ENCODE measurements around the gene GNAS-AS1.

The GNAS-AS1 gene

GRCh38 chr20:58863044-58863790 lies 12.5 kb upstream of the GNAS-AS1 start:
- FAIRE-seq = peak; percentile 40
- no peak for DNase-seq (ENCODE audit: low spot score)

DNA sequence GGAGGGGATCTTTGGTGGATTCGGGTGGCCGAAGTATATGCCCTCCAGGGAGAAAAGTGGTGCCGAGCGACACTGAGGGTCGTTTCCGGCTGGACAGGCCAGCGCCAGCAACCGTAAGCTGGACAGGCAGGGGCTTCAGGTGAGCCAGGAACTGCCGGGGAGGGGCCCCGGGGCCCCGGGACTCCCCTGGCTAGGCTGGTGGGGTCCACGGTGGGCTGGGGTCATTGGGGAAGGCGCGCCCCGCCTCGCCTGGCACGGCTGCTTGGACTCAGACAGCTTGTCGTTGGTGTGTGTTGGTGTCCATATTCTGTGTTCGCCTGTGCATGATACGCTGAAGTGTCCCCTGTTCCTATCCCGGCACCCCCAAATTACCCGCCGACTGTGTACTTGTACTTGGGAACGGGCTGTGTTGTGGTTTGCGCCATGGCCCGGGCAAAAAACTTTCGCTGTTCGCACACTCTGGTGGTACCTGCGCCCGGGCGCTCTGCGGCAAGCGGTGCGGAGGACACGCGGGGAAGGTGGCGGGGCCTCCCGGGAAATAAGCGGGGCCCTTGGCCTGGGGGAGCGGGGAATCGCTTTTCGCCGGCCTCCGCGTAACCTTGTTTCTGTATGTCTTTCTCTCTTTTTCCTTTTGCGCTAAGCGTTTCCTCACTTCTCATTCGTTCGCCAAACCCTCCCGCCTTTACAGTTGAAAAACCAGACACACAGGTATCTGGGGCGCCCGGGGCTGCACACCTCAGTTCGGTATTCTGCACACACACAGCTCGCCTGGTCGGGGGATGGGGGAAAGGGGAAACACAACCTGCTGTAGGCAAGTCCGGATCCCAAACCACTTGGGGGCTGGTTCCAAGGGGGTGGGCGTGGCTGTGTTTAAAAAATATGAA lies 5.0 kb upstream of the GNAS-AS1 start:
- FAIRE-seq (peak; percentile 37), DNase-seq (ENCODE audit: low spot score) (no peak)

DNA sequence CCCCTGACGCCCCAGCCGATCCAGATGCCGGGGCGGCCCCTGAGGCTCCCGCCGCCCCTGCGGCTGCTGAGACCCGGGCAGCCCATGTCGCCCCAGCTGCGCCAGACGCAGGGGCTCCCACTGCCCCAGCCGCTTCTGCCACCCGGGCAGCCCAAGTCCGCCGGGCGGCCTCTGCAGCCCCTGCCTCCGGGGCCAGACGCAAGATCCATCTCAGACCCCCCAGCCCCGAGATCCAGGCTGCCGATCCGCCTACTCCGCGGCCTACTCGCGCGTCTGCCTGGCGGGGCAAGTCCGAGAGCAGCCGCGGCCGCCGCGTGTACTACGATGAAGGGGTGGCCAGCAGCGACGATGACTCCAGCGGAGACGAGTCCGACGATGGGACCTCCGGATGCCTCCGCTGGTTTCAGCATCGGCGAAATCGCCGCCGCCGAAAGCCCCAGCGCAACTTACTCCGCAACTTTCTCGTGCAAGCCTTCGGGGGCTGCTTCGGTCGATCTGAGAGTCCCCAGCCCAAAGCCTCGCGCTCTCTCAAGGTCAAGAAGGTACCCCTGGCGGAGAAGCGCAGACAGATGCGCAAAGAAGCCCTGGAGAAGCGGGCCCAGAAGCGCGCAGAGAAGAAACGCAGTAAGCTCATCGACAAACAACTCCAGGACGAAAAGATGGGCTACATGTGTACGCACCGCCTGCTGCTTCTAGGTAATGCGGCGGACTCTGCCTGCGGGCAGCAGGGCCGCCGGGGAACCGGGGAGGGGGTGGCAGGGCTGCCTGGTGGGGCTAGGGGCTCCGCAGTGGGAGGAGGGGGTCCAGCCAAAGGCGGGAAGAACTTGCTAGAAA lies 4.2 kb upstream of the GNAS-AS1 start:
- no peak for FAIRE-seq
- no peak for DNase-seq (ENCODE audit: low spot score)

GRCh38 chr20:58853976-58854637 lies 3.4 kb upstream of the GNAS-AS1 start:
- no peak for DNase-seq (ENCODE audit: low spot score)

DNA sequence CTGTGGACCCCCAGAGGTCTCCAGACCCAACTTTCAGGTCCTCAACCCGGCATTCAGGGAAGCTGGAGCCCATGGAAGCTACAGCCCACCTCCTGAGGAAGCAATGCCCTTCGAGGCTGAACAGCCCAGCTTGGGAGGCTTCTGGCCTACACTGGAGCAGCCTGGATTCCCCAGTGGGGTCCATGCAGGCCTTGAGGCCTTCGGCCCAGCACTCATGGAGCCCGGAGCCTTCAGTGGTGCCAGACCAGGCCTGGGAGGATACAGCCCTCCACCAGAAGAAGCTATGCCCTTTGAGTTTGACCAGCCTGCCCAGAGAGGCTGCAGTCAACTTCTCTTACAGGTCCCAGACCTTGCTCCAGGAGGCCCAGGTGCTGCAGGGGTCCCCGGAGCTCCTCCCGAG lies 2.8 kb upstream of the GNAS-AS1 start:
- DNase-seq (ENCODE audit: low spot score) (no peak), FAIRE-seq (no peak)

More at GRCh38 chr20:58853976-58854637, 3.4 kb upstream of the GNAS-AS1 start:
- no peak for FAIRE-seq

GRCh38 chr20:58852543-58853271 lies 2.0 kb upstream of the GNAS-AS1 start, which contains the start of gene GNAS:
GNAS (plus strand) TSS chr20:58852716.
- FAIRE-seq (no peak), DNase-seq (ENCODE audit: low spot score) (no peak)

- DNase-seq (ENCODE audit: low spot score) (no peak), FAIRE-seq (no peak)
Observed at GRCh38 chr20:58851969-58852458, 1.3 kb upstream of the GNAS-AS1 start.

GRCh38 chr20:58851221-58851968 lies 693 bp upstream of the GNAS-AS1 start:
- DNase-seq (ENCODE audit: low spot score) = no peak
- no peak for FAIRE-seq

- no peak for FAIRE-seq
- DNase-seq (ENCODE audit: low spot score) = no peak
Observed at GRCh38 chr20:58847463-58847862, 3.2 kb downstream of the GNAS-AS1 start.

GRCh38 chr20:58845706-58846105 lies 5.0 kb downstream of the GNAS-AS1 start:
- no peak for DNase-seq (ENCODE audit: low spot score)
- no peak for FAIRE-seq

- FAIRE-seq = no peak
Observed at GRCh38 chr20:58843128-58843556, 7.6 kb downstream of the GNAS-AS1 start.

GRCh38 chr20:58842276-58842675 lies 8.4 kb downstream of the GNAS-AS1 start:
- DNase-seq (ENCODE audit: low spot score) (no peak), FAIRE-seq (no peak)

More at GRCh38 chr20:58843128-58843556, 7.6 kb downstream of the GNAS-AS1 start:
- no peak for DNase-seq (ENCODE audit: low spot score)

GRCh38 chr20:58841539-58842264 lies 9.0 kb downstream of the GNAS-AS1 start:
- no peak for DNase-seq (ENCODE audit: low spot score)
- FAIRE-seq = no peak

DNA sequence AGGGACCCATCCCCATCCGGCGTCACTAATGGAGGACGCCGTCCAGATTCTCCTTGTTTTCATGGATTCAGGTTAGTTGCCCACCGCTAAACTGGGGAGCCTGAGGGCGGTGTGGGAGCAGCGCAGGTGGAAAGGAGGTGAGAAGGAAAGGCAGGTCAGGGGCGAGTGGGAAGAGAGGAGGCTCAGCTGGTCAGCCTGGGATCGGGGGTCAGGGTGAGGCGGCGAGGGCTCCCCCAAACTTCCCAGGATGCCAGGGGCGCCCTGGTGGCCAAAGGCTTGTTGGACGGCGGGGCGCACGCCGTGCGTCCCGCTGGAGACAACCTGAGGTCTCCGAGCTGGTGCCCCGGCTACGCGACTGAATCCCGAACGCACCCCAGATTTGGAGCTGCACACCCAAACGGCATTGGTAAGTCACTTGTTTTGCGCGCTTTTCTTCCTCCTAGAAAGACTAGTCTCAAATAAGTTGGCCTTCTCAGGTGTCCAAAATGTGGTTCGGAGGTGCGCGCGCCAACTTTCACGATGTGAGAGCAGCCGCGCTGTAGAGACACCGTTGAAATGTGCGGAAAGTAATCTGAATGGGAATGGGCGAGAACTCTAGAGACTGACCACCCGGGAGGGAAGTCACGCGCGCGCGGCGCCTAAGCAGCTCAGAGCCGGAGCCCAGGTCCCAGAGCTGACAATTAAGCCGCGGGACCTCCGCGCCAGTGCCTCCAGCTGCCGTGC lies 9.7 kb downstream of the GNAS-AS1 start:
- FAIRE-seq = no peak
- DNase-seq (ENCODE audit: low spot score) = no peak

DNA sequence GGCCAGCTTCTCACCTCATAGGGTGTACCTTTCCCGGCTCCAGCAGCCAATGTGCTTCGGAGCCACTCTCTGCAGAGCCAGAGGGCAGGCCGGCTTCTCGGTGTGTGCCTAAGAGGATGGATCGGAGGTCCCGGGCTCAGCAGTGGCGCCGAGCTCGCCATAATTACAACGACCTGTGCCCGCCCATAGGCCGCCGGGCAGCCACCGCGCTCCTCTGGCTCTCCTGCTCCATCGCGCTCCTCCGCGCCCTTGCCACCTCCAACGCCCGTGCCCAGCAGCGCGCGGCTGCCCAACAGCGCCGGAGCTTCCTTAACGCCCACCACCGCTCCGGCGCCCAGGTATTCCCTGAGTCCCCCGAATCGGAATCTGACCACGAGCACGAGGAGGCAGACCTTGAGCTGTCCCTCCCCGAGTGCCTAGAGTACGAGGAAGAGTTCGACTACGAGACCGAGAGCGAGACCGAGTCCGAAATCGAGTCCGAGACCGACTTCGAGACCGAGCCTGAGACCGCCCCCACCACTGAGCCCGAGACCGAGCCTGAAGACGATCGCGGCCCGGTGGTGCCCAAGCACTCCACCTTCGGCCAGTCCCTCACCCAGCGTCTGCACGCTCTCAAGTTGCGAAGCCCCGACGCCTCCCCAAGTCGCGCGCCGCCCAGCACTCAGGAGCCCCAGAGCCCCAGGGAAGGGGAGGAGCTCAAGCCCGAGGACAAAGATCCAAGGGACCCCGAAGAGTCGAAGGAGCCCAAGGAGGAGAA lies 10.5 kb downstream of the GNAS-AS1 start:
- DNase-seq (ENCODE audit: low spot score) = no peak
- FAIRE-seq = no peak

GRCh38 chr20:58839474-58839874 lies 11.2 kb downstream of the GNAS-AS1 start:
- no peak for FAIRE-seq
- DNase-seq (ENCODE audit: low spot score) = no peak

DNA sequence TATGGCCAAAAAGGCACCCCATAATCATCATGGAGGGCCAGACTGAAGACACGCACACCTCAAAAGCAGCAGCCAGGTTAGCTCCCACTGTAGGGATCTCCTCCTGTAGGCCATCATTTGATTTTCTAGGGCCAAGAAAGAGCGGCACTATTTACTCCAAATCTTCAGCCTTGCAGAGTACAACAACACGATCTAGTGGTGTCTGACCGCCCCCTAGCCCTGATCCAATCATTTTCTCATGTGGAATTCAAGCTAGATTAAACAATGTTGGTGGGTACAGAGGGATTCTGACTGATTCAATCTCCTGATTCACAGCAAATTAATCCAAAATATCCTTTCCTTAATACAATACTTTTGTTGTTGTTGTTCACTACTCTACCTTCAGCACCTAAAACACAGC lies 12.5 kb downstream of the GNAS-AS1 start:
- FAIRE-seq (peak; percentile 9), DNase-seq (ENCODE audit: low spot score) (no peak)

All from urothelium cell line (cell line).